ENCODE data around the gene HIGD1A.

- TF ChIP-seq POLR2A (IDR thresholded peaks at IDR 0.05; ENCODE audit: low read depth, low read length) (no peak), POU2F2 (IDR thresholded peaks at IDR 0.05; ENCODE audit: low read depth, low read length) (no peak)
Observed at GRCh38 chr3:42831321-42831713, 27.0 kb upstream of the HIGD1A start.
